HepG2 (cell line): ENCODE results near the gene AFDN. TPM values are rescaled to one million over a fixed set of nuclear protein-coding genes. Genes with fewer than 3 reads are reported as not detected.
A peak's percentile ranks its signal among the peaks of the same experiment; 100 is the strongest.

Source experiments
- AKNA ChIP-seq: sonication (generic); formaldehyde crosslinking; IDR thresholded peaks from 2 replicates; pipeline ENCODE4 v1.4.0; 2020; ENCODE audit warnings: missing genetic modification reagents, borderline replicate concordance
- ARID2 ChIP-seq: sonication (generic); formaldehyde crosslinking; IDR thresholded peaks from 2 replicates; pipeline ENCODE4 v1.8.1; 2022; ENCODE audit warnings: mild to moderate bottlenecking, missing genetic modification reagents, borderline replicate concordance
- ATAD3A ChIP-seq: sonication (generic); formaldehyde crosslinking; IDR thresholded peaks from 2 replicates; pipeline ENCODE4 v1.4.0; 2020; ENCODE audit warnings: missing genetic modification reagents
- IRF1 ChIP-seq: sonication (generic); formaldehyde crosslinking; IDR thresholded peaks from 2 replicates; pipeline ENCODE4 v1.4.0; 2020; ENCODE audit warnings: low read depth, mild to moderate bottlenecking, missing genetic modification reagents
- IRF2 ChIP-seq: IDR thresholded peaks from 2 replicates; pipeline ENCODE4 v1.6.1; 2018; ENCODE audit warnings: missing genetic modification reagents, missing compliant biosample characterization
- MED1 ChIP-seq: sonication (generic); formaldehyde crosslinking; IDR thresholded peaks from 2 replicates; pipeline ENCODE4 v1.4.0; 2020; ENCODE audit warnings: missing genetic modification reagents
- MTF1 ChIP-seq: sonication (generic); formaldehyde crosslinking; IDR thresholded peaks from 2 replicates; pipeline ENCODE4 v1.5.0; 2020; ENCODE audit warnings: missing genetic modification reagents
- MYPOP ChIP-seq: sonication (generic); formaldehyde crosslinking; IDR thresholded peaks from 2 replicates; pipeline ENCODE4 v1.8.1; 2023; ENCODE audit warnings: mild to moderate bottlenecking, moderate library complexity, missing genetic modification reagents
- NFYC ChIP-seq: IDR thresholded peaks from 2 replicates; pipeline ENCODE4 v1.6.1; 2016; ENCODE audit warnings: missing genetic modification reagents, missing compliant biosample characterization
- PITX1 ChIP-seq: sonication (generic); formaldehyde crosslinking; IDR thresholded peaks from 2 replicates; pipeline ENCODE4 v1.5.1; 2020; ENCODE audit warnings: mild to moderate bottlenecking, missing genetic modification reagents
- RARG ChIP-seq: sonication (generic); formaldehyde crosslinking; IDR thresholded peaks from 2 replicates; pipeline ENCODE4 v1.4.0; 2020; ENCODE audit warnings: low read depth, mild to moderate bottlenecking, missing genetic modification reagents
- RORA ChIP-seq: sonication (generic); formaldehyde crosslinking; IDR thresholded peaks from 2 replicates; pipeline ENCODE4 v1.5.0; 2020; ENCODE audit warnings: mild to moderate bottlenecking, missing genetic modification reagents, moderate library complexity
- TBP ChIP-seq: sonication (generic); formaldehyde crosslinking; IDR thresholded peaks from 2 replicates; pipeline ENCODE4 v1.5.0; 2020; ENCODE audit warnings: missing genetic modification reagents
- THAP7 ChIP-seq: sonication (generic); formaldehyde crosslinking; IDR thresholded peaks from 2 replicates; pipeline ENCODE4 v1.8.1; 2023; ENCODE audit warnings: mild to moderate bottlenecking, missing genetic modification reagents
- ZBTB34 ChIP-seq: sonication (generic); formaldehyde crosslinking; IDR thresholded peaks from 2 replicates; pipeline ENCODE4 v1.8.0; 2022; ENCODE audit warnings: mild to moderate bottlenecking, missing genetic modification reagents
- ZBTB42 ChIP-seq: sonication (generic); formaldehyde crosslinking; IDR thresholded peaks from 2 replicates; pipeline ENCODE4 v1.5.0; 2020; ENCODE audit warnings: mild to moderate bottlenecking, missing genetic modification reagents
- ZNF546 ChIP-seq: sonication (generic); formaldehyde crosslinking; conservative IDR thresholded peaks from 2 replicates; pipeline ENCODE4 v1.8.1; 2023; ENCODE audit warnings: mild to moderate bottlenecking, missing genetic modification reagents
- ZNF562 ChIP-seq: sonication (generic); formaldehyde crosslinking; IDR thresholded peaks from 2 replicates; pipeline ENCODE4 v1.8.0; 2022; ENCODE audit warnings: missing genetic modification reagents, borderline replicate concordance
- ZNF775 ChIP-seq: sonication (generic); formaldehyde crosslinking; IDR thresholded peaks from 2 replicates; pipeline ENCODE4 v1.4.0; 2020; ENCODE audit warnings: missing genetic modification reagents, mild to moderate bottlenecking, moderate library complexity, borderline replicate concordance
- ZNF790 ChIP-seq: sonication (generic); formaldehyde crosslinking; IDR thresholded peaks from 2 replicates; pipeline ENCODE4 v1.8.0; 2022; ENCODE audit warnings: missing genetic modification reagents, mild to moderate bottlenecking, borderline replicate concordance
- ZSCAN25 ChIP-seq: sonication (generic); formaldehyde crosslinking; IDR thresholded peaks from 2 replicates; pipeline ENCODE4 v1.8.0; 2022; ENCODE audit warnings: mild to moderate bottlenecking, missing genetic modification reagents
- polyA plus RNA-seq, 8 experiments: library from polyadenylated mRNA; depleted of rRNA in 3 of 8; stranded (reverse) in 7 of 8; unstranded in 1 of 8; fragments of >200 nt; fragmentation: Illumina TruSeq in 4 of 8; extraction: Trizol in 4 of 8; gene quantifications; 2 replicates each; pipeline versions ENCODE4 v1.2.1 to v1.2.3, GENCODE V29; 2011 to 2016; ENCODE audit warnings: low read depth in 4 of 8, missing spikeins in 1 of 8, mixed read lengths in 1 of 8; ENCODE audit not compliant: insufficient read depth in 1 of 8
- total RNA-seq, 5 experiments: library from RNA; depleted of rRNA; stranded (reverse); fragments of >200 nt; fragmentation: Illumina TruSeq; extraction: Trizol; gene quantifications; 2 replicates each; pipeline ENCODE4 v1.2.3, GENCODE V29; 2016; ENCODE audit warnings: low read depth in 1 of 5

The AFDN gene
- total and polyA plus RNA-seq, 2 of the 13 experiments (the other 11 are each of a cell fraction or from before 2014, with no cell fraction given): 136 to 151 TPM

GRCh38 chr6:167932468-167933276, 106.0 kb downstream of the AFDN start (continued):
- TF ChIP-seq ARID2 (CRISPR knock-in tag): no peak
- TF ChIP-seq MTF1: no peak
- TF ChIP-seq RORA (CRISPR knock-in tag): peak; percentile 77; the same call in 1 of the 2 replicates
- no peak; the same call in 1 of the 2 replicates for TF ChIP-seq MED1 (CRISPR knock-in tag)
- TF ChIP-seq TBP (CRISPR knock-in tag): no peak
- no peak for TF ChIP-seq ATAD3A (CRISPR knock-in tag)
- no peak for TF ChIP-seq PITX1
- TF ChIP-seq ZSCAN25: no peak
- TF ChIP-seq ZBTB34 (CRISPR knock-in tag): 0 out of 2 replicates have a peak, but pooled peaks have one; percentile 28
- TF ChIP-seq ZNF562 (CRISPR knock-in tag): no peak
- no peak for TF ChIP-seq RARG (CRISPR knock-in tag)
- no peak for TF ChIP-seq ZNF546 (CRISPR knock-in tag)
- no peak for TF ChIP-seq ZNF775
- TF ChIP-seq AKNA (CRISPR knock-in tag): no peak
- no peak for TF ChIP-seq ZBTB42 (CRISPR knock-in tag)
- TF ChIP-seq IRF2 (CRISPR knock-in tag): no peak
- TF ChIP-seq MYPOP (CRISPR knock-in tag): peak; percentile 74; the same call in 1 of the 2 replicates
- no peak for TF ChIP-seq THAP7 (CRISPR knock-in tag)
- TF ChIP-seq IRF1 (CRISPR knock-in tag): 0 out of 2 replicates have a peak, but pooled peaks have one; percentile 35
- TF ChIP-seq NFYC: no peak
- no peak for TF ChIP-seq ZNF790 (CRISPR knock-in tag)
